GM23338 (cell line): ENCODE measurements around the gene LPIN1. TPM values are rescaled to one million over a fixed set of nuclear protein-coding genes. Genes with fewer than 3 reads are reported as not detected.
A peak's percentile ranks its signal among the peaks of the same experiment; 100 is the strongest.

Experiments
- ATAC-seq: fragments of 200-7000 bp; cut with Tn5 transposase; 3 replicates; pipeline ENCODE4 v1.9.1; 2020
- DNase-seq: peaks from one replicate; pipeline ENCODE4 v3.0.0-alpha.2; 2015; ENCODE audit warnings: low spot score
- H2AFZ ChIP-seq: fragments of 200-600 bp; sonication (generic); 2 replicates; pipeline ENCODE4 v1.8.0; 2016; ENCODE audit warnings: antibody characterized with exemption, mild to moderate bottlenecking, moderate library complexity
- H3F3A ChIP-seq: fragments of 200-600 bp; sonication (generic); replicated peaks from 2 replicates; pipeline ENCODE4 v1.8.0; 2017; ENCODE audit warnings: antibody characterized with exemption, mixed run types, low read depth
- H3K27ac ChIP-seq: fragments of 200-600 bp; sonication (generic); 2 replicates; pipeline ENCODE4 v1.6.1; 2016; ENCODE audit warnings: low read depth
- H3K27me3 ChIP-seq: fragments of 200-600 bp; sonication (generic); 2 replicates; pipeline ENCODE4 v1.8.0; 2016; ENCODE audit warnings: mild to moderate bottlenecking, mixed run types, moderate library complexity; ENCODE audit not compliant: insufficient read depth
- H3K36me3 ChIP-seq: fragments of 200-600 bp; sonication (generic); 2 replicates; pipeline ENCODE4 v1.8.0; 2016; ENCODE audit warnings: mild to moderate bottlenecking; ENCODE audit not compliant: insufficient read depth
- H3K4me1 ChIP-seq: fragments of 200-600 bp; sonication (generic); 2 replicates; pipeline ENCODE4 v1.8.0; 2016; ENCODE audit warnings: mild to moderate bottlenecking, moderate library complexity; ENCODE audit not compliant: insufficient read depth
- H3K4me2 ChIP-seq: fragments of 200-600 bp; sonication (generic); 2 replicates; pipeline ENCODE4 v1.7.1; 2017; ENCODE audit warnings: mixed run types
- H3K4me3 ChIP-seq: fragments of 200-600 bp; sonication (generic); 2 replicates; pipeline ENCODE4 v1.6.1; 2016; ENCODE audit warnings: mixed run types
- H3K79me2 ChIP-seq: fragments of 200-600 bp; sonication (generic); replicated peaks from 2 replicates; pipeline ENCODE4 v1.8.0; 2017; ENCODE audit warnings: mild to moderate bottlenecking; ENCODE audit not compliant: insufficient read depth
- H3K9me2 ChIP-seq: fragments of 200-600 bp; sonication (generic); 2 replicates; pipeline ENCODE4 v1.8.0; 2017; ENCODE audit not compliant: insufficient read depth
- H4K20me1 ChIP-seq: fragments of 200-600 bp; sonication (generic); replicated peaks from 2 replicates; pipeline ENCODE4 v1.8.0; 2017; ENCODE audit warnings: mild to moderate bottlenecking; ENCODE audit not compliant: insufficient read depth
- H3K27ac Mint-ChIP-seq: 2 replicates; pipeline ENCODE4 v1.8.0; 2020; ENCODE audit warnings: inconsistent platforms, mild to moderate bottlenecking, moderate library complexity, mixed read lengths
- H3K27me3 Mint-ChIP-seq: 3 replicates; pipeline ENCODE4 v1.8.0; 2022; ENCODE audit warnings: low read depth, mild to moderate bottlenecking, moderate library complexity, mixed read lengths, inconsistent platforms; ENCODE audit not compliant: insufficient read depth, poor library complexity
- H3K36me3 Mint-ChIP-seq: 3 replicates; pipeline ENCODE4 v1.8.0; 2021; ENCODE audit warnings: low read depth, mild to moderate bottlenecking, inconsistent platforms, moderate library complexity, mixed read lengths
- H3K4me1 Mint-ChIP-seq: 3 replicates; pipeline ENCODE4 v1.8.0; 2020; ENCODE audit warnings: mild to moderate bottlenecking, inconsistent platforms, mixed read lengths
- H3K4me3 Mint-ChIP-seq: 3 replicates; pipeline ENCODE4 v1.8.0; 2021; ENCODE audit warnings: moderate library complexity, mild to moderate bottlenecking, inconsistent platforms, mixed read lengths
- H3K9me3 Mint-ChIP-seq: 3 replicates; pipeline ENCODE4 v1.8.0; 2020; ENCODE audit warnings: moderate library complexity, mild to moderate bottlenecking, inconsistent platforms, mixed read lengths
- CREB1 ChIP-seq: fragments of 250-450 bp; sonication (Bioruptor Pico); IDR thresholded peaks from 2 replicates; pipeline ENCODE4 v1.5.0; 2020; ENCODE audit warnings: low read depth, mild to moderate bottlenecking, moderate library complexity
- CTCF ChIP-seq, 2 experiments: fragments of 200-600 bp in 1 of 2; sonication (generic) in 1 of 2; conservative IDR thresholded peaks; 2 replicates each; pipeline versions ENCODE4 v1.5.1 to v1.6.1; 2016 to 2017; ENCODE audit warnings: antibody characterized with exemption in 2 of 2, low read depth in 2 of 2, mild to moderate bottlenecking in 2 of 2, moderate library complexity in 1 of 2
- ETS1 ChIP-seq: IDR thresholded peaks from 2 replicates; pipeline ENCODE4 v1.6.1; 2016; ENCODE audit warnings: antibody characterized with exemption
- EZH2 ChIP-seq: fragments of 200-600 bp; sonication (generic); IDR thresholded peaks from one replicate; pipeline ENCODE4 v1.8.0; 2017; ENCODE audit warnings: antibody characterized with exemption, mild to moderate bottlenecking, low read depth; ENCODE audit not compliant: unreplicated experiment
- EZH2phosphoT487 ChIP-seq: fragments of 200-600 bp; sonication (generic); IDR thresholded peaks from one replicate; pipeline ENCODE4 v1.8.1; 2018; ENCODE audit warnings: antibody characterized with exemption; ENCODE audit not compliant: unreplicated experiment
- JUNB ChIP-seq: IDR thresholded peaks from one replicate; pipeline ENCODE4 v1.6.1; 2016; ENCODE audit warnings: antibody characterized with exemption; ENCODE audit not compliant: unreplicated experiment
- NANOG ChIP-seq: IDR thresholded peaks from 2 replicates; pipeline ENCODE4 v1.6.1; 2016; ENCODE audit warnings: antibody characterized with exemption, borderline replicate concordance
- POLR2AphosphoS5 ChIP-seq: IDR thresholded peaks from 2 replicates; pipeline ENCODE4 v1.6.1; 2016; ENCODE audit warnings: antibody characterized with exemption, low read depth
- ZNF331 ChIP-seq: fragments of 250-450 bp; sonication (Bioruptor Pico); IDR thresholded peaks from 2 replicates; pipeline ENCODE4 v1.5.0; 2020; ENCODE audit warnings: low read depth, mild to moderate bottlenecking, moderate library complexity
- ZNF462 ChIP-seq: fragments of 250-450 bp; sonication (Bioruptor Pico); IDR thresholded peaks from 2 replicates; pipeline ENCODE4 v1.5.0; 2020; ENCODE audit warnings: mild to moderate bottlenecking, moderate library complexity
- polyA plus RNA-seq: library from polyadenylated mRNA; unstranded; fragments of >200 nt; fragmentation: Nextera tagmentation; extraction: Ambion mirVana; gene quantifications from 2 replicates; pipeline ENCODE4 v1.2.1, GENCODE V29; 2016
- total RNA-seq: library from RNA; depleted of rRNA; stranded (reverse); fragments of >200 nt; shearing (Covaris generic); gene quantifications from 2 replicates; pipeline ENCODE4 v1.2.3, GENCODE V29; 2014

The LPIN1 gene
- total and polyA plus RNA-seq, 2 experiments from 2014 or later = 4.4 to 9.5 TPM

- no peak for TF ChIP-seq CTCF (conservative IDR thresholded peaks at IDR 0.05; ENCODE audit: low read depth in 2 of 2)
- TF ChIP-seq NANOG = no peak
- TF ChIP-seq ETS1 = no peak
- TF ChIP-seq CREB1 (CRISPR knock-in tag) = no peak
These were observed 76.5 kb downstream of the LPIN1 start (continued) for GRCh38 chr2:11822746-11823451.

- Histone ChIP-seq H4K20me1 (no peaks in the 10 kb centered on the region), H3K4me1 (peaks cover 10% of the 10 kb centered on the region), H3K27ac (no peak overlapping the region), H3K27me3 (no peaks in the 10 kb centered on the region), H3F3A (peaks cover 5% of the 10 kb centered on the region; the same call in 1 of the 2 replicates), H3K79me2 (no peaks in the 10 kb centered on the region), H3K4me2 (no peak overlapping the region), H2AFZ (no peak overlapping the region), H3K9me2 (no peaks in the 10 kb centered on the region; the same call in 1 of the 2 replicates), H3K4me3 (no peak overlapping the region), H3K36me3 (no peaks in the 10 kb centered on the region; the same call in 1 of the 2 replicates)
- Mint-ChIP-seq H3K4me3 (no peak overlapping the region), H3K4me1 (peaks cover 20% of the 10 kb centered on the region), H3K27me3 (peaks cover 3% of the 10 kb centered on the region), H3K27ac (peak overlapping the region; percentile 43; the same call in 1 of the 2 replicates), H3K36me3 (peaks cover 19% of the 10 kb centered on the region; the same call in 2 of the 3 replicates), H3K9me3 (no peaks in the 10 kb centered on the region)
- TF ChIP-seq NANOG = no peak
- no peak for TF ChIP-seq JUNB
- TF ChIP-seq CREB1 (CRISPR knock-in tag) = no peak
- TF ChIP-seq POLR2AphosphoS5 = no peak
- no peak for TF ChIP-seq EZH2
- TF ChIP-seq ZNF462 = no peak
- TF ChIP-seq EZH2phosphoT487 = no peak
- TF ChIP-seq ZNF331 (CRISPR knock-in tag) = no peak
- ATAC-seq (no peak), DNase-seq (no peak)
These were observed 78.7 kb downstream of the LPIN1 start for GRCh38 chr2:11824901-11825828.
